Measurements from ENCODE around the gene B4GALNT1.
"Not testable (repeated sequence)": the region's sequence is repeated elsewhere in the genome, so short reads cannot be mapped to it uniquely, and the experiment has no call there.

Gene B4GALNT1

GRCh38 chr12:57666897-57667296 is 33.9 kb upstream of the B4GALNT1 start:
- no peak for TF ChIP-seq CTCF (IDR thresholded peaks at IDR 0.05; ENCODE audit: low read depth, low read length)
- Histone ChIP-seq H3K27me3 (ENCODE audit: insufficient read depth, low read depth, severe bottlenecking) (no peaks in the 10 kb centered on the region), H3K36me3 (no peaks in the 10 kb centered on the region), H3K9me3 (ENCODE audit: severe bottlenecking) (peaks cover 3% of the 10 kb centered on the region), H3K27ac (no peak overlapping the region), H3K4me3 (ENCODE audit: low read depth, low read length) (no peak overlapping the region)
- DNase-seq, result no peak

- H3K9me3 ChIP-seq (ENCODE audit: severe bottlenecking); DNase-seq; H3K27ac ChIP-seq; H3K27me3 ChIP-seq (ENCODE audit: insufficient read depth, low read depth, severe bottlenecking); H3K4me3 ChIP-seq (ENCODE audit: low read depth, low read length); H3K36me3 ChIP-seq: not testable (repeated sequence)
Observed at GRCh38 chr12:57665066-57665820, 32.2 kb upstream of the B4GALNT1 start.

- H3K9me3 ChIP-seq (ENCODE audit: severe bottlenecking), result peaks cover 15% of the 10 kb centered on the region
- H3K4me3 ChIP-seq (ENCODE audit: low read depth, low read length), result no peak overlapping the region
- H3K27ac ChIP-seq, result no peak overlapping the region
- DNase-seq, result no peak
- H3K36me3 ChIP-seq, result no peaks in the 10 kb centered on the region
- no peak for TF ChIP-seq CTCF (IDR thresholded peaks at IDR 0.05; ENCODE audit: low read depth, low read length)
- H3K27me3 ChIP-seq (ENCODE audit: insufficient read depth, low read depth, severe bottlenecking), result no peaks in the 10 kb centered on the region
Observed at GRCh38 chr12:57661376-57661775, 28.4 kb upstream of the B4GALNT1 start.

GRCh38 chr12:57658890-57659289 is 25.9 kb upstream of the B4GALNT1 start:
- DNase-seq, result no peak
- no peak overlapping the region for H3K27ac ChIP-seq
- no peak for TF ChIP-seq CTCF (IDR thresholded peaks at IDR 0.05; ENCODE audit: low read depth, low read length)
- H3K36me3 ChIP-seq, result no peaks in the 10 kb centered on the region
- peaks cover 16% of the 10 kb centered on the region for H3K9me3 ChIP-seq (ENCODE audit: severe bottlenecking)
- no peaks in the 10 kb centered on the region for H3K27me3 ChIP-seq (ENCODE audit: insufficient read depth, low read depth, severe bottlenecking)
- no peak overlapping the region for H3K4me3 ChIP-seq (ENCODE audit: low read depth, low read length)

GRCh38 chr12:57657744-57658143 is 24.7 kb upstream of the B4GALNT1 start:
- no peaks in the 10 kb centered on the region for H3K27me3 ChIP-seq (ENCODE audit: insufficient read depth, low read depth, severe bottlenecking)

GRCh38 chr12:57656408-57656807 is 23.4 kb upstream of the B4GALNT1 start:
- H3K27ac ChIP-seq; H3K4me3 ChIP-seq (ENCODE audit: low read depth, low read length); H3K27me3 ChIP-seq (ENCODE audit: insufficient read depth, low read depth, severe bottlenecking); DNase-seq; H3K36me3 ChIP-seq: not testable (repeated sequence)
- peaks cover 23% of the 10 kb centered on the region for H3K9me3 ChIP-seq (ENCODE audit: severe bottlenecking)

More at GRCh38 chr12:57657744-57658143, 24.7 kb upstream of the B4GALNT1 start:
- no peaks in the 10 kb centered on the region for H3K36me3 ChIP-seq
- no peak for TF ChIP-seq CTCF (IDR thresholded peaks at IDR 0.05; ENCODE audit: low read depth, low read length)
- DNase-seq, result no peak
- H3K27ac ChIP-seq, result no peak overlapping the region
- H3K9me3 ChIP-seq (ENCODE audit: severe bottlenecking), result peaks cover 24% of the 10 kb centered on the region
- no peak overlapping the region for H3K4me3 ChIP-seq (ENCODE audit: low read depth, low read length)

Data from WERI-Rb-1 (cell line).